HL-60 (cell line): ENCODE results near the gene GZMH.
"Not testable (repeated sequence)": the region's sequence is repeated elsewhere in the genome, so short reads cannot be mapped to it uniquely, and the experiment has no call there.

Source experiments
- DNase-seq, 2 experiments: peaks; one replicate each; pipeline ENCODE4 v3.0.0-alpha.2; 2010 to 2020; ENCODE audit warnings: low read depth in 1 of 2, low spot score in 1 of 2
- H3K27ac ChIP-seq: fragments of 250-450 bp; sonication (Bioruptor Pico); replicated peaks from 2 replicates; pipeline ENCODE4 v1.5.1; 2020; ENCODE audit warnings: mild to moderate bottlenecking, moderate library complexity
- H3K27me3 ChIP-seq: fragments of 250-450 bp; sonication (Bioruptor Pico); 2 replicates; pipeline ENCODE4 v1.5.1; 2021; ENCODE audit warnings: mild to moderate bottlenecking, moderate library complexity; ENCODE audit not compliant: insufficient read depth, poor library complexity, severe bottlenecking
- H3K4me3 ChIP-seq: replicated peaks from 2 replicates; pipeline ENCODE4 v1.5.1; 2011; ENCODE audit warnings: mild to moderate bottlenecking, control low read depth, low read length; ENCODE audit not compliant: insufficient read depth
- GABPA ChIP-seq: IDR thresholded peaks from 2 replicates; pipeline ENCODE4 v1.6.1; 2012; ENCODE audit warnings: low read depth
- POLR2AphosphoS5 ChIP-seq: IDR thresholded peaks from 2 replicates; pipeline ENCODE4 v1.6.1; 2012; ENCODE audit warnings: low read depth
- REST ChIP-seq: IDR thresholded peaks from 2 replicates; pipeline ENCODE4 v1.6.1; 2012; ENCODE audit warnings: low read depth; ENCODE audit not compliant: insufficient replicate concordance
- SPI1 ChIP-seq: IDR thresholded peaks from 2 replicates; pipeline ENCODE4 v1.6.1; 2012; ENCODE audit warnings: low read depth, mild to moderate bottlenecking, borderline replicate concordance
- long read RNA-seq: library from polyadenylated mRNA; unstranded; transcript quantifications from one replicate; pipeline ENCODE4 v2.0.0, GENCODE V29; 2020
- TF ChIP-seq, protein P1 (sequence below): IDR thresholded peaks from one replicate; pipeline ENCODE4 v1.5.1; 2011; ENCODE audit warnings: low read length, control low read depth, inconsistent platforms; ENCODE audit not compliant: insufficient read depth

The GZMH gene, protein sequence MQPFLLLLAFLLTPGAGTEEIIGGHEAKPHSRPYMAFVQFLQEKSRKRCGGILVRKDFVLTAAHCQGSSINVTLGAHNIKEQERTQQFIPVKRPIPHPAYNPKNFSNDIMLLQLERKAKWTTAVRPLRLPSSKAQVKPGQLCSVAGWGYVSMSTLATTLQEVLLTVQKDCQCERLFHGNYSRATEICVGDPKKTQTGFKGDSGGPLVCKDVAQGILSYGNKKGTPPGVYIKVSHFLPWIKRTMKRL
- long read RNA-seq = 0 reads

- Histone ChIP-seq H3K4me3 (no peak within 1 kb of the TSS), H3K27me3 (no peaks in the 10 kb centered on the region), H3K27ac (no peak within 1 kb of the TSS)
- no peak for TF ChIP-seq GABPA
- TF ChIP-seq, protein P1, sequence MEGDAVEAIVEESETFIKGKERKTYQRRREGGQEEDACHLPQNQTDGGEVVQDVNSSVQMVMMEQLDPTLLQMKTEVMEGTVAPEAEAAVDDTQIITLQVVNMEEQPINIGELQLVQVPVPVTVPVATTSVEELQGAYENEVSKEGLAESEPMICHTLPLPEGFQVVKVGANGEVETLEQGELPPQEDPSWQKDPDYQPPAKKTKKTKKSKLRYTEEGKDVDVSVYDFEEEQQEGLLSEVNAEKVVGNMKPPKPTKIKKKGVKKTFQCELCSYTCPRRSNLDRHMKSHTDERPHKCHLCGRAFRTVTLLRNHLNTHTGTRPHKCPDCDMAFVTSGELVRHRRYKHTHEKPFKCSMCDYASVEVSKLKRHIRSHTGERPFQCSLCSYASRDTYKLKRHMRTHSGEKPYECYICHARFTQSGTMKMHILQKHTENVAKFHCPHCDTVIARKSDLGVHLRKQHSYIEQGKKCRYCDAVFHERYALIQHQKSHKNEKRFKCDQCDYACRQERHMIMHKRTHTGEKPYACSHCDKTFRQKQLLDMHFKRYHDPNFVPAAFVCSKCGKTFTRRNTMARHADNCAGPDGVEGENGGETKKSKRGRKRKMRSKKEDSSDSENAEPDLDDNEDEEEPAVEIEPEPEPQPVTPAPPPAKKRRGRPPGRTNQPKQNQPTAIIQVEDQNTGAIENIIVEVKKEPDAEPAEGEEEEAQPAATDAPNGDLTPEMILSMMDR = no peak
- no peak for TF ChIP-seq REST
- TF ChIP-seq SPI1 = no peak
- no peak for TF ChIP-seq POLR2AphosphoS5
- no peak for DNase-seq
Observed at GRCh38 chr14:24609655-24610344, at the start of gene GZMH. TSS of gene GZMH (minus strand) at chr14:24609685. CDS start at chr14:24609613, 72 bp downstream.

DNA sequence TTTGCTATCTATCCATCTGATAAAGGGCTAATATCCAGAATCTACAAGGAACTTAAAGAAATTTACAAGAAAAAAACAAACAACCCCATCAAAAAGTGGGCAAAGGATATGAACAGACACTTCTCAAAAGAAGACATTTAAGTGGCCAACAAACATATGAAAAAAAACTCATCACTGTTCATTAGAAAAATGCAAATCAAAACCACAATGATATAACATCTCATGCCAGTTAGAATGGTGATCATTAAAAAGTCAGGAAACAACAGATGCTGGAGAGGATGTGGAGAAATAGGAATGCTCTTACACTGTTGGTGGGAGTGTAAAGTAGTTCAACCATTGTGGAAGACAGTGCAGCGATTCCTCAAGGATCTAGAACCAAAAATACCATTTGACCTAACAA lies 38.9 kb upstream of the GZMH start:
- H3K27ac ChIP-seq, H3K27me3 ChIP-seq, DNase-seq, H3K4me3 ChIP-seq: not testable (repeated sequence)

DNA sequence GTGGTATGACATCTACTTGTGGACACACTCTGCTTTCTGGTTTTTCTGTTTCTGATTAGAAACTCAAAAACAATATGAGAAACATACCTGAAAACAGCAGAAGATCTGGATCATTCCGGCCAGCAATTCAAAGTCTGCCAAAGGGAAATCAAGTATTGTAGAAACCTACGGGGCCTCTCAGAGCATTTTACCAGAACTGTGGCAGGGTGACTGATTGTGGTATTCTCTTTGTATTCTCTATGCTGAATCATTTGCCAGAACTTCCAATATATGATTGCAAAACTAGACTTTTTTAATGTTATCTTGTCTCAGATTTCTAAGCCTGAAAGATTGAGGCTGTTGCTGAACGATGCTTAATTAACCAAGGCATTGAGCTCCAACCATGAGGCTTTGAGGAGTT lies 30.4 kb upstream of the GZMH start:
- Histone ChIP-seq H3K27me3 (no peaks in the 10 kb centered on the region), H3K27ac (no peak overlapping the region), H3K4me3 (no peak overlapping the region)
- DNase-seq = no peak
- TF ChIP-seq GABPA (no peak), SPI1 (no peak), POLR2AphosphoS5 (no peak), REST (no peak)
- TF ChIP-seq, protein P1 = no peak

GRCh38 chr14:24639270-24639669 lies 29.8 kb upstream of the GZMH start:
- TF ChIP-seq GABPA (no peak), SPI1 (no peak), REST (no peak), POLR2AphosphoS5 (no peak)
- TF ChIP-seq, protein P1 = no peak
- no peak overlapping the region for H3K4me3 ChIP-seq
- H3K27me3 ChIP-seq = no peaks in the 10 kb centered on the region
- no peak overlapping the region for H3K27ac ChIP-seq
- DNase-seq = no peak
